Trophoblast cell (in vitro differentiated cells and primary cell): ENCODE results near the gene MED12L.

ENCODE experiments used
- DNase-seq, 2 donors: peaks; one replicate each; pipeline ENCODE4 v3.0.0-alpha.2; 2016
- H2AFZ ChIP-seq: 2 replicates; pipeline ENCODE4 v1.6.1; 2013; ENCODE audit warnings: low read length, moderate library complexity, mild to moderate bottlenecking; ENCODE audit not compliant: insufficient read depth, poor library complexity
- H2AK5ac ChIP-seq: 2 replicates; pipeline ENCODE4 v1.6.1; 2013; ENCODE audit warnings: mild to moderate bottlenecking, low read length
- H2BK120ac ChIP-seq: 2 replicates; pipeline ENCODE4 v1.6.1; 2013; ENCODE audit warnings: low read length, mild to moderate bottlenecking, moderate library complexity; ENCODE audit not compliant: insufficient read depth, poor library complexity
- H2BK12ac ChIP-seq: 2 replicates; pipeline ENCODE4 v1.6.1; 2013; ENCODE audit warnings: mild to moderate bottlenecking, low read length, moderate library complexity
- H2BK5ac ChIP-seq: 2 replicates; pipeline ENCODE4 v1.6.1; 2013; ENCODE audit warnings: low read length, low read depth, moderate library complexity, mild to moderate bottlenecking; ENCODE audit not compliant: poor library complexity
- H3K14ac ChIP-seq: 2 replicates; pipeline ENCODE4 v1.6.1; 2013; ENCODE audit warnings: mild to moderate bottlenecking, low read length
- H3K18ac ChIP-seq: 2 replicates; pipeline ENCODE4 v1.6.1; 2013; ENCODE audit warnings: mild to moderate bottlenecking, low read length
- H3K23ac ChIP-seq: 2 replicates; pipeline ENCODE4 v1.6.1; 2013; ENCODE audit warnings: low read length
- H3K27ac ChIP-seq: 2 replicates; pipeline ENCODE4 v1.5.1; 2013; ENCODE audit warnings: low read depth, mild to moderate bottlenecking, inconsistent platforms, low read length, moderate library complexity
- H3K27me3 ChIP-seq: 2 replicates; pipeline ENCODE4 v1.6.1; 2013; ENCODE audit warnings: inconsistent platforms, mild to moderate bottlenecking, low read length, moderate library complexity; ENCODE audit not compliant: insufficient read depth
- H3K36me3 ChIP-seq, 2 experiments: 1 replicate in 1 of 2; 2 replicates in 1 of 2; pipeline ENCODE4 v1.6.1; 2013; ENCODE audit warnings: low read length in 2 of 2, mild to moderate bottlenecking in 2 of 2, moderate library complexity in 1 of 2; ENCODE audit not compliant: insufficient read depth in 2 of 2, control insufficient read depth in 1 of 2
- H3K4ac ChIP-seq: 2 replicates; pipeline ENCODE4 v1.6.1; 2013; ENCODE audit warnings: low read depth, mild to moderate bottlenecking, low read length, moderate library complexity
- H3K4me1 ChIP-seq, 2 experiments: 1 replicate in 1 of 2; 2 replicates in 1 of 2; pipeline ENCODE4 v1.6.1; 2013; ENCODE audit warnings: low read length in 2 of 2, mild to moderate bottlenecking in 2 of 2, moderate library complexity in 1 of 2; ENCODE audit not compliant: insufficient read depth in 2 of 2, control insufficient read depth in 1 of 2
- H3K4me2 ChIP-seq: 2 replicates; pipeline ENCODE4 v1.6.1; 2013; ENCODE audit warnings: inconsistent platforms, mild to moderate bottlenecking, low read length, moderate library complexity
- H3K4me3 ChIP-seq: 2 replicates; pipeline ENCODE4 v1.5.1; 2013; ENCODE audit warnings: mild to moderate bottlenecking, low read depth, low read length, inconsistent platforms
- H3K79me1 ChIP-seq: one replicate; pipeline ENCODE4 v1.6.1; 2013; ENCODE audit warnings: low read length
- H3K79me2 ChIP-seq: 2 replicates; pipeline ENCODE4 v1.6.1; 2013; ENCODE audit warnings: low read length, mild to moderate bottlenecking; ENCODE audit not compliant: control insufficient read depth, insufficient read depth, poor library complexity
- H3K9ac ChIP-seq: 2 replicates; pipeline ENCODE4 v1.6.1; 2013; ENCODE audit warnings: mild to moderate bottlenecking, low read length
- H3K9me3 ChIP-seq: 2 replicates; pipeline ENCODE4 v1.6.1; 2013; ENCODE audit warnings: low read depth, mild to moderate bottlenecking, control low read depth, inconsistent platforms, low read length; ENCODE audit not compliant: insufficient read depth
- H4K12ac ChIP-seq: 2 replicates; pipeline ENCODE4 v1.6.1; 2013; ENCODE audit warnings: low read depth, mild to moderate bottlenecking, low read length, moderate library complexity
- H4K8ac ChIP-seq: 2 replicates; pipeline ENCODE4 v1.6.1; 2013; ENCODE audit warnings: low read depth, mild to moderate bottlenecking, low read length, moderate library complexity
- H4K91ac ChIP-seq: one replicate; pipeline ENCODE4 v1.6.1; 2013; ENCODE audit warnings: low read depth, mild to moderate bottlenecking, low read length, moderate library complexity
- whole genome bisulfite sequencing: extraction: QIAGEN DNeasy Blood & Tissue Kit; methylation state at CpG from one replicate; pipeline ENCODE4 v1.1.7; 2013; ENCODE audit warnings: missing lambda C conversion rate; ENCODE audit not compliant: insufficient read length, insufficient coverage; ENCODE audit errors: extremely low coverage; 5-methylcytosine and 5-hydroxymethylcytosine counted together

Gene MED12L

GRCh38 chr3:151443583-151443982 lies 358.1 kb downstream of the MED12L start:
- H3K79me2 ChIP-seq: no peaks in the 10 kb centered on the region
- H3K9me3 ChIP-seq: no peaks in the 10 kb centered on the region
- no peak overlapping the region for H2BK5ac ChIP-seq
- no peak overlapping the region for H3K4ac ChIP-seq
- H4K12ac ChIP-seq: no peak overlapping the region
- no peak overlapping the region for H2AK5ac ChIP-seq
- no peak overlapping the region for H3K27ac ChIP-seq
- H3K4me1 ChIP-seq: no peaks in the 10 kb centered on the region
- no peak overlapping the region for H4K91ac ChIP-seq
- H3K36me3 ChIP-seq: peaks cover 0 to 2% of the 10 kb centered on the region in 2 experiments
- H3K18ac ChIP-seq: no peak overlapping the region
- H2AFZ ChIP-seq: no peak overlapping the region
- no peaks in the 10 kb centered on the region for H3K27me3 ChIP-seq
- H2BK12ac ChIP-seq: no peak overlapping the region
- H3K79me1 ChIP-seq: no peaks in the 10 kb centered on the region
- no peak overlapping the region for H3K23ac ChIP-seq
- H3K14ac ChIP-seq: no peak overlapping the region
- H3K4me3 ChIP-seq: no peak overlapping the region
- no peak for DNase-seq
- no peak overlapping the region for H4K8ac ChIP-seq
- WGBS: no CpG with 5 or more reads among the region's 7 CpGs
- H2BK120ac ChIP-seq: no peak overlapping the region
- H3K4me2 ChIP-seq: no peak overlapping the region
- no peak overlapping the region for H3K9ac ChIP-seq

DNA sequence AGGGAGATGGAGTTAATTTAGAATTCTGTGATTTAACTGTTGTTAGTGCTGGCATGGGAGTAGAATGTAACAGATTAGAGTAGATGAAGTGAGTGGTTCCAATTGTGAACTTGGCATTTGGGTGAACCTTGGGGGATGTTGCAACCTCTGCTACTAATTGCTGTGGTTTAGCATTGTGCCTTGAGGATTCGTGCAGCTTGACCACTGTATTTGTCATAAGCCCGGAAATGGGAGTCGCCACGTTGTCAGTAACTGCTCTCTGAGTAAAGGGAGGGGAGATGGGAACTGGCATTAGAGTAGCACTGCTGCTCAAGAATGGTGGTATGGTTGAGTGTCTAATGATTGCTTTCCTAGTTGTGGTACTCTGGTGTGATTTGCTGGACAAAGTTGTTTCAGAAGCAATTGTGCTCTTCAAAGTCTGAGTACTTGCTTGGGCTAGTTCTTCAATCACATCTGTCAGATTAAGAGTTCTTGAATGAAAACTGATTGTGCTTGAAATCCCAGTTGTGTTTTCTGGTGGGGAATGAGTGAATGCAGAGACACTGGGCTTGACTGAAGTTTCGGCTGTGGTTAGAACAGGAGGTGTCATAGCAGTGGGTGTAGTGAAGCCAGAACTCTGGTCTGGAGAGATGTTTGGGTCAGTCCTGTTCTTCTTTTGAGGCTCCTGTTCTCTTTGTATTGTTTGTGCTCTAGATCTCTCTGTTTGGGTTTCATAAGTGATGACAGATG lies 360.0 kb downstream of the MED12L start:
- no peak overlapping the region for H2AK5ac ChIP-seq
- no peak overlapping the region for H3K4ac ChIP-seq
- no peak overlapping the region for H3K14ac ChIP-seq
- no peak overlapping the region for H3K9ac ChIP-seq
- H3K79me2 ChIP-seq: no peaks in the 10 kb centered on the region
- H3K18ac ChIP-seq: no peak overlapping the region
- no peaks in the 10 kb centered on the region for H3K9me3 ChIP-seq
- no peaks in the 10 kb centered on the region for H3K79me1 ChIP-seq
- H3K4me2 ChIP-seq: no peak overlapping the region
- no peak overlapping the region for H4K12ac ChIP-seq
- no peak overlapping the region for H3K27ac ChIP-seq
- H3K27me3 ChIP-seq: no peaks in the 10 kb centered on the region
- no peak overlapping the region for H2BK12ac ChIP-seq
- H3K36me3 ChIP-seq: peaks cover 0 to 2% of the 10 kb centered on the region in 2 experiments
- H2BK120ac ChIP-seq: no peak overlapping the region
- H2AFZ ChIP-seq: no peak overlapping the region
- no peak overlapping the region for H2BK5ac ChIP-seq
- H3K4me3 ChIP-seq: no peak overlapping the region
- no peak overlapping the region for H4K91ac ChIP-seq
- no peak overlapping the region for H4K8ac ChIP-seq
- no peak for DNase-seq
- no CpG with 5 or more reads among the region's 5 CpGs for WGBS
- H3K23ac ChIP-seq: peak overlapping the region; percentile 30
- H3K4me1 ChIP-seq: no peaks in the 10 kb centered on the region

GRCh38 chr3:151446002-151446340 lies 360.5 kb downstream of the MED12L start:
- Histone ChIP-seq H2BK12ac (no peak overlapping the region), H3K9ac (no peak overlapping the region), H4K8ac (no peak overlapping the region), H3K4ac (no peak overlapping the region), H3K27me3 (no peaks in the 10 kb centered on the region), H2BK120ac (no peak overlapping the region), H3K4me3 (no peak overlapping the region), H2BK5ac (no peak overlapping the region), H3K27ac (no peak overlapping the region), H3K9me3 (no peaks in the 10 kb centered on the region), H3K18ac (no peak overlapping the region), H3K79me2 (no peaks in the 10 kb centered on the region), H4K91ac (no peak overlapping the region), H3K23ac (no peak overlapping the region), H3K36me3 (peaks cover 0 to 2% of the 10 kb centered on the region in 2 experiments), H4K12ac (no peak overlapping the region), H3K79me1 (no peaks in the 10 kb centered on the region), H2AFZ (no peak overlapping the region), H3K14ac (no peak overlapping the region), H3K4me2 (no peak overlapping the region), H2AK5ac (no peak overlapping the region), H3K4me1 (no peaks in the 10 kb centered on the region)
- no CpG with 5 or more reads among the region's 3 CpGs for WGBS
- DNase-seq: no peak

- Histone ChIP-seq H2BK5ac (no peak overlapping the region), H3K79me2 (no peaks in the 10 kb centered on the region), H2AFZ (no peak overlapping the region), H2BK120ac (no peak overlapping the region), H4K8ac (no peak overlapping the region), H3K4me2 (no peak overlapping the region), H2BK12ac (no peak overlapping the region), H3K9me3 (no peaks in the 10 kb centered on the region), H3K36me3 (no peaks in the 10 kb centered on the region), H3K23ac (no peak overlapping the region), H2AK5ac (no peak overlapping the region), H3K79me1 (no peaks in the 10 kb centered on the region), H3K4me3 (no peak overlapping the region), H3K18ac (no peak overlapping the region), H4K91ac (no peak overlapping the region), H3K9ac (no peak overlapping the region), H3K4ac (no peak overlapping the region), H3K14ac (no peak overlapping the region), H4K12ac (no peak overlapping the region), H3K27ac (no peak overlapping the region), H3K27me3 (no peaks in the 10 kb centered on the region), H3K4me1 (no peaks in the 10 kb centered on the region)
- no peak for DNase-seq
- WGBS: no CpG with 5 or more reads among the region's 1 CpG
These were observed 366.9 kb downstream of the MED12L start for GRCh38 chr3:151452368-151452767.
